Neural progenitor cell (in vitro differentiated cells): Measurements from ENCODE around the gene CRACR2B. TPM values are rescaled to one million over a fixed set of nuclear protein-coding genes. Genes with fewer than 3 reads are reported as not detected.

Experiments used
- DNase-seq: peaks from one replicate; pipeline ENCODE4 v3.0.0-alpha.2; 2016; ENCODE audit warnings: low spot score
- H2AFZ ChIP-seq: fragments of 200-600 bp; sonication (generic); replicated peaks from 2 replicates; pipeline ENCODE4 v1.6.1; 2016; ENCODE audit warnings: antibody characterized with exemption
- H3F3A ChIP-seq: fragments of 200-600 bp; sonication (generic); 2 replicates; pipeline ENCODE4 v1.6.1; 2016; ENCODE audit warnings: antibody characterized with exemption, low read depth
- H3K27ac ChIP-seq: fragments of 200-600 bp; sonication (generic); 2 replicates; pipeline ENCODE4 v1.5.1; 2016; ENCODE audit warnings: mild to moderate bottlenecking
- H3K27me3 ChIP-seq: fragments of 200-600 bp; sonication (generic); 2 replicates; pipeline ENCODE4 v1.6.1; 2016; ENCODE audit warnings: mild to moderate bottlenecking, moderate library complexity
- H3K36me3 ChIP-seq: fragments of 200-600 bp; sonication (generic); 2 replicates; pipeline ENCODE4 v1.5.1; 2016
- H3K4me1 ChIP-seq: fragments of 200-600 bp; sonication (generic); 2 replicates; pipeline ENCODE4 v1.6.1; 2016; ENCODE audit warnings: mixed run types
- H3K4me2 ChIP-seq: fragments of 200-600 bp; sonication (generic); 2 replicates; pipeline ENCODE4 v1.6.1; 2016
- H3K4me3 ChIP-seq: fragments of 200-600 bp; sonication (generic); 2 replicates; pipeline ENCODE4 v1.5.1; 2016
- H3K79me2 ChIP-seq: fragments of 200-600 bp; sonication (generic); 2 replicates; pipeline ENCODE4 v1.6.1; 2016; ENCODE audit warnings: low read depth
- H3K9ac ChIP-seq: fragments of 200-600 bp; sonication (generic); 2 replicates; pipeline ENCODE4 v1.6.1; 2016
- H3K9me3 ChIP-seq: fragments of 200-600 bp; sonication (generic); 2 replicates; pipeline ENCODE4 v1.5.1; 2016; ENCODE audit warnings: low read depth
- H4K20me1 ChIP-seq: fragments of 200-600 bp; sonication (generic); 2 replicates; pipeline ENCODE4 v1.6.1; 2016; ENCODE audit warnings: low read depth
- H3K27ac Mint-ChIP-seq: 3 replicates; pipeline ENCODE4 v1.8.0; 2021; ENCODE audit warnings: mixed read lengths
- H3K27me3 Mint-ChIP-seq: 2 replicates; pipeline ENCODE4 v1.8.0; 2022; ENCODE audit warnings: low read depth, mild to moderate bottlenecking, inconsistent platforms, moderate library complexity, mixed read lengths; ENCODE audit not compliant: insufficient read depth
- H3K36me3 Mint-ChIP-seq: 3 replicates; pipeline ENCODE4 v1.8.0; 2021; ENCODE audit warnings: mixed read lengths
- H3K4me1 Mint-ChIP-seq: 3 replicates; pipeline ENCODE4 v1.8.0; 2021; ENCODE audit warnings: mixed read lengths
- H3K4me3 Mint-ChIP-seq: 3 replicates; pipeline ENCODE4 v1.8.0; 2021; ENCODE audit warnings: mild to moderate bottlenecking, moderate library complexity, mixed read lengths
- H3K9me3 Mint-ChIP-seq: 3 replicates; pipeline ENCODE4 v1.8.0; 2020; ENCODE audit warnings: mixed read lengths
- CTCF ChIP-seq: fragments of 200-600 bp; sonication (generic); IDR thresholded peaks from 2 replicates; pipeline ENCODE4 v1.5.1; 2017; ENCODE audit warnings: antibody characterized with exemption, mild to moderate bottlenecking
- EZH2 ChIP-seq: fragments of 200-600 bp; sonication (generic); IDR thresholded peaks from 2 replicates; pipeline ENCODE4 v1.6.1; 2017; ENCODE audit warnings: antibody characterized with exemption, mild to moderate bottlenecking, moderate library complexity
- EZH2phosphoT487 ChIP-seq: fragments of 200-600 bp; sonication (generic); IDR thresholded peaks from 2 replicates; pipeline ENCODE4 v1.6.1; 2017; ENCODE audit warnings: antibody characterized with exemption
- total RNA-seq: library from RNA; depleted of rRNA; stranded (reverse); fragments of >200 nt; gene quantifications from 2 replicates; pipeline ENCODE4 v1.2.3, GENCODE V29; 2015; ENCODE audit warnings: low replicate concordance

Gene CRACR2B
- total RNA-seq, 1 donor from 2014 or later: 3.9 TPM

GRCh38 chr11:829176-829846 lies 1.6 kb downstream of the CRACR2B start:
- Mint-ChIP-seq H3K9me3 (no peaks in the 10 kb centered on the region), H3K36me3 (peaks cover 4% of the 10 kb centered on the region), H3K4me3 (peak overlapping the region; percentile 76), H3K27ac (no peak overlapping the region), H3K27me3 (peaks cover 39% of the 10 kb centered on the region), H3K4me1 (peaks cover 46% of the 10 kb centered on the region)
- H3F3A ChIP-seq: peaks cover 60% of the 10 kb centered on the region
- H3K36me3 ChIP-seq: no peaks in the 10 kb centered on the region
- H3K79me2 ChIP-seq: no peaks in the 10 kb centered on the region
- H4K20me1 ChIP-seq: peaks cover 61% of the 10 kb centered on the region
- peak; percentile 57 for DNase-seq
- H3K9me3 ChIP-seq: no peaks in the 10 kb centered on the region
- H3K4me2 ChIP-seq: peak overlapping the region; percentile 80
- H3K4me3 ChIP-seq: peak overlapping the region; percentile 45
- H3K27me3 ChIP-seq: peaks cover 76% of the 10 kb centered on the region
- H3K27ac ChIP-seq: no peak overlapping the region
- H3K4me1 ChIP-seq: peaks cover 54% of the 10 kb centered on the region
- no peak for TF ChIP-seq CTCF
- TF ChIP-seq EZH2phosphoT487: no peak
- peak; percentile 34 for TF ChIP-seq EZH2
- no peak overlapping the region for H2AFZ ChIP-seq
- H3K9ac ChIP-seq: no peak overlapping the region

GRCh38 chr11:829847-830294 lies 2.2 kb downstream of the CRACR2B start:
- Histone ChIP-seq H3K4me3 (peak overlapping the region; percentile 45), H3K27ac (no peak overlapping the region), H3K9me3 (no peaks in the 10 kb centered on the region), H3K9ac (no peak overlapping the region), H4K20me1 (peaks cover 67% of the 10 kb centered on the region), H3K36me3 (no peaks in the 10 kb centered on the region), H3K4me2 (peak overlapping the region; percentile 80), H2AFZ (no peak overlapping the region), H3F3A (peaks cover 60% of the 10 kb centered on the region), H3K4me1 (peaks cover 54% of the 10 kb centered on the region), H3K79me2 (no peaks in the 10 kb centered on the region), H3K27me3 (peaks cover 76% of the 10 kb centered on the region)
- TF ChIP-seq CTCF: no peak
- peak; percentile 67 for TF ChIP-seq EZH2
- Mint-ChIP-seq H3K27ac (no peak overlapping the region), H3K27me3 (peaks cover 39% of the 10 kb centered on the region), H3K4me3 (peak overlapping the region; percentile 76), H3K36me3 (peaks cover 4% of the 10 kb centered on the region), H3K9me3 (no peaks in the 10 kb centered on the region), H3K4me1 (peaks cover 46% of the 10 kb centered on the region)
- DNase-seq: no peak

GRCh38 chr11:830295-831117 lies 2.8 kb downstream of the CRACR2B start:
- no peak overlapping the region for H3K27ac Mint-ChIP-seq
- peaks cover 35% of the 10 kb centered on the region for H3K27me3 Mint-ChIP-seq
- peak overlapping the region; percentile 76 for H3K4me3 Mint-ChIP-seq
- no peaks in the 10 kb centered on the region for H3K36me3 ChIP-seq
- H2AFZ ChIP-seq: no peak overlapping the region
- H3K27me3 ChIP-seq: peaks cover 70% of the 10 kb centered on the region
- H3K4me1 ChIP-seq: peaks cover 54% of the 10 kb centered on the region
- H3K79me2 ChIP-seq: no peaks in the 10 kb centered on the region
- peak overlapping the region; percentile 45 for H3K4me3 ChIP-seq
- TF ChIP-seq EZH2 (no peak), CTCF (no peak), EZH2phosphoT487 (peak; percentile 35)
- H3K27ac ChIP-seq: no peak overlapping the region
- peaks cover 60% of the 10 kb centered on the region for H3F3A ChIP-seq
- H4K20me1 ChIP-seq: peaks cover 68% of the 10 kb centered on the region
- no peaks in the 10 kb centered on the region for H3K9me3 ChIP-seq
- H3K36me3 Mint-ChIP-seq: no peaks in the 10 kb centered on the region
- no peak overlapping the region for H3K9ac ChIP-seq
- DNase-seq: peak; percentile 96
- peaks cover 44% of the 10 kb centered on the region for H3K4me1 Mint-ChIP-seq
- no peaks in the 10 kb centered on the region for H3K9me3 Mint-ChIP-seq
- H3K4me2 ChIP-seq: peak overlapping the region; percentile 80
